Stomach smooth muscle (tissue), 2 donors: ENCODE data around the gene PACRG.

ENCODE experiments used
- H3K27ac ChIP-seq: one replicate; pipeline ENCODE4 v1.7.0; 2013; ENCODE audit warnings: mild to moderate bottlenecking, low read length, inconsistent platforms
- H3K27me3 ChIP-seq, 2 donors: one replicate each; pipeline ENCODE4 v1.7.0; 2013; ENCODE audit warnings: low read length in 2 of 2; ENCODE audit not compliant: insufficient read depth in 2 of 2, control insufficient read depth in 1 of 2
- H3K36me3 ChIP-seq, 2 donors: one replicate each; pipeline ENCODE4 v1.7.0; 2013; ENCODE audit warnings: low read length in 2 of 2; ENCODE audit not compliant: control insufficient read depth in 2 of 2, insufficient read depth in 2 of 2
- H3K4me1 ChIP-seq: one replicate; pipeline ENCODE4 v1.7.0; 2013; ENCODE audit warnings: low read length; ENCODE audit not compliant: control insufficient read depth, insufficient read depth
- H3K4me3 ChIP-seq, 2 donors: one replicate each; pipeline ENCODE4 v1.7.0; 2013; ENCODE audit warnings: low read length in 2 of 2
- H3K9ac ChIP-seq, 2 donors: one replicate each; pipeline ENCODE4 v1.7.0; 2013; ENCODE audit warnings: low read length in 2 of 2, mild to moderate bottlenecking in 1 of 2
- H3K9me3 ChIP-seq, 2 donors: one replicate each; pipeline ENCODE4 v1.7.0; 2013; ENCODE audit warnings: low read length in 2 of 2; ENCODE audit not compliant: control insufficient read depth in 2 of 2
- donor health status: healthy.
- donor health status: Pancreatic carcinoma.

The PACRG gene

GRCh38 chr6:162862462-162862861 lies 134.7 kb downstream of the PACRG start:
- Histone ChIP-seq H3K27me3 (no peaks in the 10 kb centered on the region), H3K9me3 (no peaks in the 10 kb centered on the region), H3K36me3 (no peaks in the 10 kb centered on the region), H3K4me1 (no peaks in the 10 kb centered on the region), H3K9ac (no peak overlapping the region), H3K4me3 (no peak overlapping the region), H3K27ac (no peak overlapping the region)

DNA sequence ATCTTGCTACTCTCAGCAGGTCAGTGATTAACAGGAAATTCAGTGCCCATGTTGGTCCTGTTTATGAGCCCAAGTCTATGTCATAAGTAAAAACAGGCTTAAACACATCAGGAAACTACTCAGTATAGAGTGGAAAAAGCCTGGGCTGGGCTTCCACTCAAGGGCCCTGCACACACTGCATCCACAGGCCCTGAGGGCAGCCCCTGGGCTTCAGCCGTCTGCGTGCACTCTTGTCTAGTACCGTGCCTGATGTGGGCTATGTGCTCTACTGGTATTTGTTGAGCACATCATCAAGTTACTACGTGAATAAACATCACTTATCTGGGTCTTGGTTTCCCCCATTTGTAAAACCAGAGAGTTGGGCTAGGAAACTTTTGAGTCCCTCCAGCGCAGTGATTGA lies 135.2 kb downstream of the PACRG start:
- Histone ChIP-seq H3K36me3 (no peaks in the 10 kb centered on the region), H3K9ac (no peak overlapping the region), H3K27ac (no peak overlapping the region), H3K9me3 (no peaks in the 10 kb centered on the region), H3K4me1 (no peaks in the 10 kb centered on the region), H3K27me3 (no peaks in the 10 kb centered on the region), H3K4me3 (no peak overlapping the region)

- Histone ChIP-seq H3K27me3 (no peaks in the 10 kb centered on the region), H3K9me3 (no peaks in the 10 kb centered on the region), H3K4me1 (no peaks in the 10 kb centered on the region), H3K36me3 (no peaks in the 10 kb centered on the region), H3K9ac (no peak overlapping the region), H3K4me3 (no peak overlapping the region), H3K27ac (no peak overlapping the region)
These were observed 136.0 kb downstream of the PACRG start for GRCh38 chr6:162863821-162864220.

GRCh38 chr6:162864911-162865310 lies 137.1 kb downstream of the PACRG start:
- Histone ChIP-seq H3K9me3 (no peaks in the 10 kb centered on the region), H3K9ac (no peak overlapping the region), H3K36me3 (no peaks in the 10 kb centered on the region), H3K27me3 (no peaks in the 10 kb centered on the region), H3K4me1 (no peaks in the 10 kb centered on the region), H3K27ac (no peak overlapping the region), H3K4me3 (no peak overlapping the region)

DNA sequence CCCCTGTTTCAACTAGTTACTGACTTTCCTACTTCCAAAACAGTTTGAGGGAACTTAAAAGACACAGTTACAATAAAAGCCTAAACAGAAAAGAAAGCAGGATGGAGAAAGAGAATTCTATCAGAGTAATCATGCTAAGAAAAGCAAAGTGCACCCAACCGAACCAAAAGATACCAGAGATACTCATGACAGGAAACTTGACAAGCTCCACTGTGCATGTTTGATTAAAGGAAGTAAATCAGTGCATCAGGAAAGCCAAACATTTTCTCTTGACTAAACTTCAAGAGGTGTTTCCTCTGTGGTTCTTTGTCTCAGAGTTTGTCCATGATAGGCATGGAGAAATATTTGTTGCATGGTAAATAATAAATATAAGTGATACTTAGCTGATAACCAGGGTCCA lies 138.9 kb downstream of the PACRG start:
- Histone ChIP-seq H3K36me3 (no peaks in the 10 kb centered on the region), H3K4me1 (no peaks in the 10 kb centered on the region), H3K27ac (no peak overlapping the region), H3K27me3 (no peaks in the 10 kb centered on the region), H3K9ac (no peak overlapping the region), H3K9me3 (no peaks in the 10 kb centered on the region), H3K4me3 (no peak overlapping the region)

- no peak overlapping the region for H3K4me3 ChIP-seq
- no peak overlapping the region for H3K9ac ChIP-seq
- H3K27me3 ChIP-seq: no peaks in the 10 kb centered on the region
- H3K9me3 ChIP-seq: no peaks in the 10 kb centered on the region
- no peak overlapping the region for H3K27ac ChIP-seq
- no peaks in the 10 kb centered on the region for H3K4me1 ChIP-seq
- no peaks in the 10 kb centered on the region for H3K36me3 ChIP-seq
These were observed 140.6 kb downstream of the PACRG start for GRCh38 chr6:162868397-162868796.

DNA sequence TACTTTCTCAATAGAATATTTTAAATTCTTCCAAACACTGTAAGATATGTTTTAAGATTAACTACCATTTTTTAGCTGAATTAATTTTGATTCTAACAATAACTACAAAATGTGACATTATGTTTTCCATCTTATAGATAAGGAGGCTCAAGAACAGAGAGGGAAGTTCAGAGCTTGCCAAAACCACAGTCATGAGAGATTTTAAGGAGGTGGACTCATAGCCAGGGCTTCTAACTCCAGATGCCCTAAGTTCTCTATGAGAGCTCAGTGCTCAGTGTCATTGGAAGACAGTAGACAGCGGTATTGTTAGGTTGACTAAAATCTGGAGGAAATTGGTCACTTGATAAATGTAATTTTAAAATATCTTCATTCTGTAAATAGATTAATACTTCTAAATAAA lies 144.2 kb downstream of the PACRG start:
- H3K27ac ChIP-seq: no peak overlapping the region
- no peaks in the 10 kb centered on the region for H3K36me3 ChIP-seq
- H3K4me1 ChIP-seq: no peaks in the 10 kb centered on the region
- H3K27me3 ChIP-seq: no peaks in the 10 kb centered on the region
- H3K4me3 ChIP-seq: no peak overlapping the region
- no peaks in the 10 kb centered on the region for H3K9me3 ChIP-seq
- H3K9ac ChIP-seq: no peak overlapping the region

- no peaks in the 10 kb centered on the region for H3K9me3 ChIP-seq
- H3K4me3 ChIP-seq: no peak overlapping the region
- H3K4me1 ChIP-seq: no peaks in the 10 kb centered on the region
- H3K27ac ChIP-seq: no peak overlapping the region
- no peak overlapping the region for H3K9ac ChIP-seq
- H3K27me3 ChIP-seq: no peaks in the 10 kb centered on the region
- no peaks in the 10 kb centered on the region for H3K36me3 ChIP-seq
These were observed 145.8 kb downstream of the PACRG start for GRCh38 chr6:162873537-162873936.

GRCh38 chr6:162875070-162875469 lies 147.3 kb downstream of the PACRG start:
- Histone ChIP-seq H3K4me3 (no peak overlapping the region), H3K27me3 (no peaks in the 10 kb centered on the region), H3K4me1 (no peaks in the 10 kb centered on the region), H3K27ac (no peak overlapping the region), H3K9ac (no peak overlapping the region), H3K9me3 (no peaks in the 10 kb centered on the region), H3K36me3 (no peaks in the 10 kb centered on the region)

- H3K9ac ChIP-seq: no peak overlapping the region
These were observed 155.2 kb downstream of the PACRG start for GRCh38 chr6:162882801-162883481.

DNA sequence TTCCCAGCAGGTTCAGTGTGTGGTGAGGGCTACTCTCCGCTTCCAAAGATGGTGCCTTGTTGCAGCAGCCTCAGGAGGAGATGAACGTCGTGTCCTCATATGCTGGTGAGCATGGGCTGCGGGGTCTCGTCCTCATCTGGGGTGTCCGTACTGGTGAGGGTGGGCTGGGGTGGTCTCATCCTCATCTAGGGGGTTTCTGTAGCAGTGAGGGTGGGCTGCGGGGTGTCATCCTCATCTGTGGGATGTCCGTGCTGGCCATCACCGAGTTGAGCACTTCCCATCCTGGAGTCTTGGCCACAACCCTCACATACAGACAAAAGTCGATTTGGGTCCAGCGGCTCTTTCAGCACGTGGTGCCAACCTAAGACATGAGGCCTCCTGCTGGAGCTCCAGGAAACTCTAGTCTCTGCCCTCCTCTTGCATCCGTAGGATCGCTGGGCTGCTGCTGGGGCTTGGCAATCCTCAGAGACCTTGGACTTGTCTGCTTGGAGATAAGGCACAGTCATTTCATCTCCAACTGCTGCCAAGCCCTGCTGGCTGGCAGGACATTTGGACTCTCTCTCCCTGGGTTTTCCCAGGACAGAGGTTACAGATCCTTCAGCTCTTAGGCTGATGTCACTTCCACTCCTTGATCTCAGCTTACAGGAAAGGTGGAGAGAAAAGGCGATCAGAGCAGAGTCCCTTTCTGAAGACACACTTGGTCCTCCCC lies 160.4 kb downstream of the PACRG start:
- Histone ChIP-seq H3K9me3 (no peaks in the 10 kb centered on the region), H3K4me3 (no peak overlapping the region), H3K36me3 (no peaks in the 10 kb centered on the region), H3K27me3 (no peaks in the 10 kb centered on the region), H3K9ac (no peak overlapping the region), H3K27ac (no peak overlapping the region), H3K4me1 (no peaks in the 10 kb centered on the region)

More at GRCh38 chr6:162882801-162883481, 155.2 kb downstream of the PACRG start:
- H3K36me3 ChIP-seq: no peaks in the 10 kb centered on the region
- H3K4me1 ChIP-seq: no peaks in the 10 kb centered on the region
- H3K27me3 ChIP-seq: no peaks in the 10 kb centered on the region
- H3K4me3 ChIP-seq: no peak overlapping the region
- H3K9me3 ChIP-seq: peaks cover 0 to 2% of the 10 kb centered on the region in 2 donors
- H3K27ac ChIP-seq: no peak overlapping the region
